Measurements from ENCODE around the gene KLHL3. TPM values are rescaled to one million over a fixed set of nuclear protein-coding genes. Genes with fewer than 3 reads are reported as not detected.

The KLHL3 gene
- total RNA-seq, 1 donor from 2014 or later = 8.9 TPM

DNA sequence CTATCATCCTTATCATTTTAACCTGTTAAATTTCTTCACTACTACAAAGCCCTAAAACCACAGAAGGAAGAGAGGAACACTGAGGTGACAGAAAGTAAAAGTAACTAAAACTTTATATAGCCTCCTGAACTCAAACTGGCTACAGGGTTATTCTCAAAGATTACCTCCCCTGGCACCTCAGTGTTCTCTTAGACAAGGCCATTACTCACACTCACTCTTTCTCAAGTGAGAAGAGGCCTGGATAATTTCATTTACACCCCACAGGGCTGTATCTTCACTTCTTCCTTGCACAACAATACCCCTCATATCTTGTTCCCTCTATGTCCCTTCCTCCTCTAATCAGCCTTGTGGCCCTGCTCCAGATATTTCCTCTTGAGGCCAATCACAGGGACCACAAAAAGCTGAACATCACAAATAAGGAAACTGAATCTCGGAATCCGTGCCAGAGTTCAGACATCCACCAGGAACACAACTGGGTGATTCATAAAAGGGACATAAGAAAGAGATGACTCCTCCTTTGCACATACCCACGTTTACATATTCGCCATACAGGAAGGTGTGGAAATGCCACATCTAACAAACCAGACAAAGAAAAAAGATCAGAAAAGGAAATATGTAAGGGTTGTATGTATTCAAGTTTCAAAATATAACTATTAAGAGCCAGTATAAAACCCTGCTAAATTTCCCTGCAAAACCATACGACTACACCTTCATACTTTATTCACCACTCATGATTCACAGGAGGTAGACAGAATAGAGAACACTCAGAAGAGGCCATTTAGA, 1.7 kb upstream of the KLHL3 start:
- Mint-ChIP-seq H3K27me3 (ENCODE audit: low read depth, unreplicated experiment) (peaks cover 2% of the 10 kb centered on the region), H3K9me3 (ENCODE audit: unreplicated experiment) (peaks cover 9% of the 10 kb centered on the region), H3K27ac (ENCODE audit: unreplicated experiment) (no peak overlapping the region), H3K4me1 (ENCODE audit: low read depth, unreplicated experiment) (peaks cover 5% of the 10 kb centered on the region), H3K4me3 (ENCODE audit: unreplicated experiment) (no peak overlapping the region), H3K36me3 (ENCODE audit: low read depth, unreplicated experiment) (no peaks in the 10 kb centered on the region)
- H3K27ac ChIP-seq (ENCODE audit: low read depth, low read length) = no peak overlapping the region
- no peak for FAIRE-seq
- TF ChIP-seq, protein P1, sequence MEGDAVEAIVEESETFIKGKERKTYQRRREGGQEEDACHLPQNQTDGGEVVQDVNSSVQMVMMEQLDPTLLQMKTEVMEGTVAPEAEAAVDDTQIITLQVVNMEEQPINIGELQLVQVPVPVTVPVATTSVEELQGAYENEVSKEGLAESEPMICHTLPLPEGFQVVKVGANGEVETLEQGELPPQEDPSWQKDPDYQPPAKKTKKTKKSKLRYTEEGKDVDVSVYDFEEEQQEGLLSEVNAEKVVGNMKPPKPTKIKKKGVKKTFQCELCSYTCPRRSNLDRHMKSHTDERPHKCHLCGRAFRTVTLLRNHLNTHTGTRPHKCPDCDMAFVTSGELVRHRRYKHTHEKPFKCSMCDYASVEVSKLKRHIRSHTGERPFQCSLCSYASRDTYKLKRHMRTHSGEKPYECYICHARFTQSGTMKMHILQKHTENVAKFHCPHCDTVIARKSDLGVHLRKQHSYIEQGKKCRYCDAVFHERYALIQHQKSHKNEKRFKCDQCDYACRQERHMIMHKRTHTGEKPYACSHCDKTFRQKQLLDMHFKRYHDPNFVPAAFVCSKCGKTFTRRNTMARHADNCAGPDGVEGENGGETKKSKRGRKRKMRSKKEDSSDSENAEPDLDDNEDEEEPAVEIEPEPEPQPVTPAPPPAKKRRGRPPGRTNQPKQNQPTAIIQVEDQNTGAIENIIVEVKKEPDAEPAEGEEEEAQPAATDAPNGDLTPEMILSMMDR (IDR thresholded peaks at IDR 0.05; ENCODE audit: insufficient read depth, low read depth, low read length) = no peak
- no peak for TF ChIP-seq EZH2 (IDR thresholded peaks at IDR 0.05; ENCODE audit: insufficient read depth, low read length)
- H3K27me3 ChIP-seq (ENCODE audit: insufficient read depth, low read length) = no peaks in the 10 kb centered on the region
- H3K79me2 ChIP-seq (ENCODE audit: insufficient read depth, low read length) = no peaks in the 10 kb centered on the region
- no peak overlapping the region for H3K9ac ChIP-seq (ENCODE audit: low read length)
- DNase-seq (ENCODE audit: low read depth) = peak; percentile 50
- peaks cover 22% of the 10 kb centered on the region for H3K4me1 ChIP-seq (ENCODE audit: insufficient read depth, low read length)
- no peaks in the 10 kb centered on the region for H4K20me1 ChIP-seq (ENCODE audit: insufficient read depth, low read length)
- no peaks in the 10 kb centered on the region for H3K36me3 ChIP-seq (ENCODE audit: insufficient read depth, low read length)
- no peak overlapping the region for H3K4me3 ChIP-seq (ENCODE audit: insufficient read depth, low read depth, low read length)
- no peak overlapping the region for H2AFZ ChIP-seq (ENCODE audit: low read depth, low read length)
- H3K9me3 ChIP-seq (ENCODE audit: insufficient read depth, low read depth, low read length) = no peaks in the 10 kb centered on the region
- peak overlapping the region; percentile 19 for H3K4me2 ChIP-seq (ENCODE audit: low read length)

DNA sequence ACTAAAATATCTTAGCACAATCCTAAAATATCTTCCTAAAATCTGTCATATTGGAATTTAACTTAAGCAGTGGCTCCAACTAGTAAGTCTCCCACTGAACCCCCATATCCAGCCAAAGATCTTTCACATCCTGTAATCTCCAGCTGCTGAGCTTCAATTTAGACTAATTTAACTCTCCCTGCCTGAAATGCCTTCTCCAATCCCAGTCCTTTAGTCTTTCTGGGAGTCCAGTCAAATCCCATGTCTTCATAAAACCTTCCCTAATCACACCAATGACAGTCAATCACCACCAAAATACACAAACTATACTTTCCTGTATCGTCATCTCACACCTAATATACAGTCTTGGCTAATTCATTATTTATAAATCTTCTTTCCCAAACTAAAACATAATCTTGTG, 607 bp upstream of the KLHL3 start:
- Histone ChIP-seq H3K4me1 (ENCODE audit: insufficient read depth, low read length) (peaks cover 22% of the 10 kb centered on the region), H2AFZ (ENCODE audit: low read depth, low read length) (no peak overlapping the region), H3K79me2 (ENCODE audit: insufficient read depth, low read length) (no peaks in the 10 kb centered on the region), H4K20me1 (ENCODE audit: insufficient read depth, low read length) (no peaks in the 10 kb centered on the region), H3K27me3 (ENCODE audit: insufficient read depth, low read length) (no peaks in the 10 kb centered on the region), H3K36me3 (ENCODE audit: insufficient read depth, low read length) (no peaks in the 10 kb centered on the region), H3K9ac (ENCODE audit: low read length) (no peak overlapping the region), H3K4me2 (ENCODE audit: low read length) (no peak overlapping the region), H3K9me3 (ENCODE audit: insufficient read depth, low read depth, low read length) (no peaks in the 10 kb centered on the region), H3K4me3 (ENCODE audit: insufficient read depth, low read depth, low read length) (no peak overlapping the region), H3K27ac (ENCODE audit: low read depth, low read length) (no peak overlapping the region)
- H3K27ac Mint-ChIP-seq (ENCODE audit: unreplicated experiment) = no peak overlapping the region
- TF ChIP-seq, protein P1 (IDR thresholded peaks at IDR 0.05; ENCODE audit: insufficient read depth, low read depth, low read length) = no peak
- TF ChIP-seq EZH2 (IDR thresholded peaks at IDR 0.05; ENCODE audit: insufficient read depth, low read length) = no peak
- no peaks in the 10 kb centered on the region for H3K36me3 Mint-ChIP-seq (ENCODE audit: low read depth, unreplicated experiment)
- no peaks in the 10 kb centered on the region for H3K27me3 Mint-ChIP-seq (ENCODE audit: low read depth, unreplicated experiment)
- peaks cover 9% of the 10 kb centered on the region for H3K9me3 Mint-ChIP-seq (ENCODE audit: unreplicated experiment)
- peaks cover 10% of the 10 kb centered on the region for H3K4me1 Mint-ChIP-seq (ENCODE audit: low read depth, unreplicated experiment)
- DNase-seq (ENCODE audit: low read depth) (no peak), FAIRE-seq (no peak)
- no peak overlapping the region for H3K4me3 Mint-ChIP-seq (ENCODE audit: unreplicated experiment)

DNA sequence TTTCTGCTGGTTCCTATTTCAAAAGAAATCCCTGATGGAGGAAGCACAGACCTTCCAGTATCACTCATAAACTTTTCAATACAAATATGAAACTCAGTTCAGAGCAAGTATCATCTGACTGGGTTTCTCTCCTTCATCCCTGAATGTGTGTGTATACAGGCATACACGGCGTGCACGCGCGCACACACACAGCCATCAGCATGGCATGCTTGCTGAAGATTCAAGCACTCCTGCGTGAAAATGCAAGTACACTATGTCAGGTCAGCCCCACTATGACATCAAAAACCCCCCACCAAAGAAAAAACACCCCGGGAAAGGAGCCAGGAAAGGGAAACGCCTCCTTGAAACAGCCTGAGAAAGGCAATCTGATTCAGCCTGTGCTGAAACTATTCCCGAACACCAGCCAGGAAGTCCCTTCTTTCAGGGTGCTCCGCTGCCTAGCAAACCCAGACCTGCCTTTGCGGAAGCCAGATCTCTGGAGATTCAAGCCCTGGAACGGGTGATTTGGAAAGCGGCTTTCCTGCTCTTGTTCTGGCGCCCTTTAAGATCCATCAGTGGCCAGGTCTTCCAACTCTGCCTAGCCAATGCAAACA, 831 bp downstream of the KLHL3 start:
- Mint-ChIP-seq H3K27ac (ENCODE audit: unreplicated experiment) (no peak overlapping the region), H3K4me1 (ENCODE audit: low read depth, unreplicated experiment) (peaks cover 21% of the 10 kb centered on the region), H3K9me3 (ENCODE audit: unreplicated experiment) (peaks cover 9% of the 10 kb centered on the region), H3K36me3 (ENCODE audit: low read depth, unreplicated experiment) (no peaks in the 10 kb centered on the region), H3K27me3 (ENCODE audit: low read depth, unreplicated experiment) (no peaks in the 10 kb centered on the region), H3K4me3 (ENCODE audit: unreplicated experiment) (no peak overlapping the region)
- peak overlapping the region; percentile 66 for H3K4me3 ChIP-seq (ENCODE audit: insufficient read depth, low read depth, low read length)
- H3K36me3 ChIP-seq (ENCODE audit: insufficient read depth, low read length) = no peaks in the 10 kb centered on the region
- TF ChIP-seq, protein P1 (IDR thresholded peaks at IDR 0.05; ENCODE audit: insufficient read depth, low read depth, low read length) = no peak
- TF ChIP-seq EZH2 (IDR thresholded peaks at IDR 0.05; ENCODE audit: insufficient read depth, low read length) = no peak
- H3K79me2 ChIP-seq (ENCODE audit: insufficient read depth, low read length) = no peaks in the 10 kb centered on the region
- H2AFZ ChIP-seq (ENCODE audit: low read depth, low read length) = peak overlapping the region; percentile 96
- peak overlapping the region; percentile 96 for H3K4me2 ChIP-seq (ENCODE audit: low read length)
- H4K20me1 ChIP-seq (ENCODE audit: insufficient read depth, low read length) = no peaks in the 10 kb centered on the region
- H3K9me3 ChIP-seq (ENCODE audit: insufficient read depth, low read depth, low read length) = no peaks in the 10 kb centered on the region
- FAIRE-seq = no peak
- H3K27ac ChIP-seq (ENCODE audit: low read depth, low read length) = no peak overlapping the region
- peak overlapping the region; percentile 74 for H3K9ac ChIP-seq (ENCODE audit: low read length)
- no peaks in the 10 kb centered on the region for H3K27me3 ChIP-seq (ENCODE audit: insufficient read depth, low read length)
- DNase-seq (ENCODE audit: low read depth) = peak; percentile 44
- H3K4me1 ChIP-seq (ENCODE audit: insufficient read depth, low read length) = peaks cover 30% of the 10 kb centered on the region

All from astrocyte (in vitro differentiated cells and primary cell).